ENCODE results near the gene SUCLG2.

DNA sequence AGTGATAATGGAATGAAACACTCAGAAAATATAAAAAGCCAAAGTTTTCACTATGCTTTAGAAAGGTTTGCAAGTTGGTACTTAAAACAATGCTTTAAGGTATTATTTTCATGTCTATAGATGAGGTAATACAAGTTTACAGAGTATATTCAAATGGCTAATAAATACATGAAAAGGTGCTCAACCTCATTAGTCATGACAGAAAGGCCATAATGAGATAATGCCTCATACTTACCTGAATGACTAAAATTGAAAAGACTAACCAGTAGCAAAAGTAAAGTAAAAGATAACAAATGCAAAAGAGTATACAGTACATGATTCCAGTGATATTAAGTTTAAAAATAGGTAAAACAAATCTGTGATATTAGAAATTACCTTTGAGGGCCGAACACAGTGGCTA lies 163.8 kb downstream of the SUCLG2 start:
- no peak for TF ChIP-seq EZH2 (IDR thresholded peaks at IDR 0.05; ENCODE audit: low read length, missing control alignments)
- TF ChIP-seq, protein P1, sequence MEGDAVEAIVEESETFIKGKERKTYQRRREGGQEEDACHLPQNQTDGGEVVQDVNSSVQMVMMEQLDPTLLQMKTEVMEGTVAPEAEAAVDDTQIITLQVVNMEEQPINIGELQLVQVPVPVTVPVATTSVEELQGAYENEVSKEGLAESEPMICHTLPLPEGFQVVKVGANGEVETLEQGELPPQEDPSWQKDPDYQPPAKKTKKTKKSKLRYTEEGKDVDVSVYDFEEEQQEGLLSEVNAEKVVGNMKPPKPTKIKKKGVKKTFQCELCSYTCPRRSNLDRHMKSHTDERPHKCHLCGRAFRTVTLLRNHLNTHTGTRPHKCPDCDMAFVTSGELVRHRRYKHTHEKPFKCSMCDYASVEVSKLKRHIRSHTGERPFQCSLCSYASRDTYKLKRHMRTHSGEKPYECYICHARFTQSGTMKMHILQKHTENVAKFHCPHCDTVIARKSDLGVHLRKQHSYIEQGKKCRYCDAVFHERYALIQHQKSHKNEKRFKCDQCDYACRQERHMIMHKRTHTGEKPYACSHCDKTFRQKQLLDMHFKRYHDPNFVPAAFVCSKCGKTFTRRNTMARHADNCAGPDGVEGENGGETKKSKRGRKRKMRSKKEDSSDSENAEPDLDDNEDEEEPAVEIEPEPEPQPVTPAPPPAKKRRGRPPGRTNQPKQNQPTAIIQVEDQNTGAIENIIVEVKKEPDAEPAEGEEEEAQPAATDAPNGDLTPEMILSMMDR (conservative IDR thresholded peaks at IDR 0.05 in 1 of 2, IDR thresholded peaks at IDR 0.05 in 1 of 2; ENCODE audit: low read depth in 1 of 2, low read length in 2 of 2), result no peak
